Measurements from ENCODE around the gene C1GALT1C1.
"Not testable (repeated sequence)": the region's sequence is repeated elsewhere in the genome, so short reads cannot be mapped to it uniquely, and the experiment has no call there.

Gene C1GALT1C1

GRCh38 chrX:120629667-120630537 is at the start of gene C1GALT1C1:
TSS of gene C1GALT1C1 (minus strand) at chrX:120630054. CDS start at chrX:120627166, 2,888 bp downstream.
- peak; percentile 75 for DNase-seq (ENCODE audit: low read depth)
- TF ChIP-seq, protein P1, sequence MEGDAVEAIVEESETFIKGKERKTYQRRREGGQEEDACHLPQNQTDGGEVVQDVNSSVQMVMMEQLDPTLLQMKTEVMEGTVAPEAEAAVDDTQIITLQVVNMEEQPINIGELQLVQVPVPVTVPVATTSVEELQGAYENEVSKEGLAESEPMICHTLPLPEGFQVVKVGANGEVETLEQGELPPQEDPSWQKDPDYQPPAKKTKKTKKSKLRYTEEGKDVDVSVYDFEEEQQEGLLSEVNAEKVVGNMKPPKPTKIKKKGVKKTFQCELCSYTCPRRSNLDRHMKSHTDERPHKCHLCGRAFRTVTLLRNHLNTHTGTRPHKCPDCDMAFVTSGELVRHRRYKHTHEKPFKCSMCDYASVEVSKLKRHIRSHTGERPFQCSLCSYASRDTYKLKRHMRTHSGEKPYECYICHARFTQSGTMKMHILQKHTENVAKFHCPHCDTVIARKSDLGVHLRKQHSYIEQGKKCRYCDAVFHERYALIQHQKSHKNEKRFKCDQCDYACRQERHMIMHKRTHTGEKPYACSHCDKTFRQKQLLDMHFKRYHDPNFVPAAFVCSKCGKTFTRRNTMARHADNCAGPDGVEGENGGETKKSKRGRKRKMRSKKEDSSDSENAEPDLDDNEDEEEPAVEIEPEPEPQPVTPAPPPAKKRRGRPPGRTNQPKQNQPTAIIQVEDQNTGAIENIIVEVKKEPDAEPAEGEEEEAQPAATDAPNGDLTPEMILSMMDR (IDR thresholded peaks at IDR 0.05; ENCODE audit: control insufficient read depth, extremely low read depth, insufficient read depth): no peak

GRCh38 chrX:120677004-120677652 is 47.3 kb upstream of the C1GALT1C1 start:
- TF ChIP-seq, protein P1 (IDR thresholded peaks at IDR 0.05; ENCODE audit: control insufficient read depth, extremely low read depth, insufficient read depth): no peak
- no peak overlapping the region for H3K4me3 ChIP-seq (ENCODE audit: low read depth, low read length)
- no peak for DNase-seq (ENCODE audit: low read depth)

More at GRCh38 chrX:120629667-120630537, at the start of gene C1GALT1C1:
- H3K4me3 ChIP-seq (ENCODE audit: low read depth, low read length): peak within 1 kb of the TSS; percentile 75

DNA sequence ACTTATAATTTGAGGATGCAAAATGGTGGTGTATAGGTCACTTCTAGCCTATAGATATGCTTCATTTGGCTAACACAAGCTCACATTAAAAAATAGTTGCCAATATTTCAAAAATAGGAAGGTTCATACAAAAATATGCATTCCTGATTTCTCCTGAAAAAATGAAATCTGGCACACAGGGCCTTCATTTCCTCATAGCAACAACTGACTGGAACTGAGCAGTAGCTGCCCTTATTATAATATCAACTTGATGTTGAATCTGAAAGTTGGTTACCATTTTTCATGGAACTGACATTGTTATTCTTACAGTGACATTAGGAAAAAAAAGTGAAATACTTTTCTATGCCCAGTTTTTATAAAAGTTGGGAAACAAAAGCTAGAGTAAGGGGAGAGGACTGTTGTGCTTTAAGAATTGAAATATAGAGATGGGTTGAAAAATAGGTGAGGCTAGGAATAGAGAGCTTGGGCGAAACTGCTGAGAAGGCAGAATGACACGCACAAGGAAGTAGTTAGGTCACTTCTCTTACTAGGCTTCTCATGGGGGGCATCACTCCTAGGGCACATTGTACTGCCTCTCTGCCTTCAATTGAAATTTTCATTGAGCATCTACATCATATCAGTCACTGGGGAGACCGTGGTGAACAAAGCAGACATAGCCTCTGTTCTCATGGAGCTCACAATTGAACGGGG is 43.1 kb upstream of the C1GALT1C1 start:
- no peak for DNase-seq (ENCODE audit: low read depth)
- TF ChIP-seq, protein P1 (IDR thresholded peaks at IDR 0.05; ENCODE audit: control insufficient read depth, extremely low read depth, insufficient read depth): no peak
- H3K4me3 ChIP-seq (ENCODE audit: low read depth, low read length): no peak overlapping the region

- DNase-seq (ENCODE audit: low read depth): no peak
- TF ChIP-seq, protein P1 (IDR thresholded peaks at IDR 0.05; ENCODE audit: control insufficient read depth, extremely low read depth, insufficient read depth): no peak
- no peak overlapping the region for H3K4me3 ChIP-seq (ENCODE audit: low read depth, low read length)
These were observed 42.5 kb upstream of the C1GALT1C1 start for GRCh38 chrX:120672389-120672788.

DNA sequence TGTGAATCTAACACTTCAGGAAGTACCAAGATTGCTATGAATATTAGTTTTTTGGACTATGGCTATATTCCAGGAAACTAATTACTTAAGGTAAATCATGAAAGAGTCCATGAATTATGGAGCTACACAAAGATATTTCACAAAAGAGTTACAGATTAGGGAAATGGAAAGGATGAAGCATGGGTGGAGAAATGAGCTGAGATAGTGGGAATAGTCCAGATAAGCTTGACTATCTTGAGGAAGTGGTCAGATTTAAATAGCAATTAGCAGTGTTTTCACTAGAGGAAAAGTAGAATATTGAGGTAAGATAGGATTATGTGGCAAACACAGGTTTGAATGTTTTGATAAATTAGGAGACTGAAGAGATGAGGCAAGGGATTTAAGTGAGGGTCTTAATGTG is 42.1 kb upstream of the C1GALT1C1 start:
- DNase-seq (ENCODE audit: low read depth): no peak
- TF ChIP-seq, protein P1 (IDR thresholded peaks at IDR 0.05; ENCODE audit: control insufficient read depth, extremely low read depth, insufficient read depth): no peak

GRCh38 chrX:120668357-120668756 is 38.5 kb upstream of the C1GALT1C1 start:
- DNase-seq (ENCODE audit: low read depth): no peak
- no peak overlapping the region for H3K4me3 ChIP-seq (ENCODE audit: low read depth, low read length)
- TF ChIP-seq, protein P1 (IDR thresholded peaks at IDR 0.05; ENCODE audit: control insufficient read depth, extremely low read depth, insufficient read depth): no peak

More for the DNA sequence above, 42.1 kb upstream of the C1GALT1C1 start:
- no peak overlapping the region for H3K4me3 ChIP-seq (ENCODE audit: low read depth, low read length)

DNA sequence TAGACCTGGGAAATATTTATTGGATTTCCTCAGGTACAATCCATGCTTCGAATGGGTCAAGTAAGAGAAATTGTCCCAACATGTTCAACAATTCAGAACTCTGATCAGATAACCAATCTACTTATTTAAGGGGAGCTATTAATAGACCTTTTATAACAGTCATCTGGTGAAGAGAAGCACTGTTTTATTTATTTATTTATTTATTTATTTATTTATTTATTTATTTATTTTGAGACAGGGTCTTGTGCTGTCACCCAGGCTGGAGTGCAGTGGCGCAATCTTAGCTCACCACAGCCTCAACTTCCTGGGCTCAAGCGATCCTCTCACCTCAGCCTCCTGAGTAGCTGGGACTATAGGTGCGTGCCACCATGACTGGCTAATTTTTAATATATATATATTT is 34.7 kb upstream of the C1GALT1C1 start:
- H3K4me3 ChIP-seq (ENCODE audit: low read depth, low read length); DNase-seq (ENCODE audit: low read depth): not testable (repeated sequence)
